Gastrocnemius medialis (tissue), 4 donors: Measurements from ENCODE around the gene HNRNPDL.

ENCODE experiments used
- POLR2A ChIP-seq, 2 donors: fragments of 450-650 bp; IDR thresholded peaks; one replicate each; pipeline ENCODE4 v1.6.1; 2017; ENCODE audit warnings: antibody characterized with exemption in 2 of 2, mild to moderate bottlenecking in 2 of 2, moderate library complexity in 2 of 2
- TF ChIP-seq, protein P1 (sequence below), 5 experiments: fragments of 450-650 bp in 3 of 5; fragments of 200-600 bp in 2 of 5; sonication (generic) in 2 of 5; IDR thresholded peaks in 4 of 5; conservative IDR thresholded peaks in 1 of 5; 1 replicate in 4 of 5; 2 replicates in 1 of 5; pipeline ENCODE4 v1.5.1; 2016 to 2019; ENCODE audit warnings: antibody characterized with exemption in 5 of 5, mild to moderate bottlenecking in 3 of 5, moderate library complexity in 3 of 5

DNA sequence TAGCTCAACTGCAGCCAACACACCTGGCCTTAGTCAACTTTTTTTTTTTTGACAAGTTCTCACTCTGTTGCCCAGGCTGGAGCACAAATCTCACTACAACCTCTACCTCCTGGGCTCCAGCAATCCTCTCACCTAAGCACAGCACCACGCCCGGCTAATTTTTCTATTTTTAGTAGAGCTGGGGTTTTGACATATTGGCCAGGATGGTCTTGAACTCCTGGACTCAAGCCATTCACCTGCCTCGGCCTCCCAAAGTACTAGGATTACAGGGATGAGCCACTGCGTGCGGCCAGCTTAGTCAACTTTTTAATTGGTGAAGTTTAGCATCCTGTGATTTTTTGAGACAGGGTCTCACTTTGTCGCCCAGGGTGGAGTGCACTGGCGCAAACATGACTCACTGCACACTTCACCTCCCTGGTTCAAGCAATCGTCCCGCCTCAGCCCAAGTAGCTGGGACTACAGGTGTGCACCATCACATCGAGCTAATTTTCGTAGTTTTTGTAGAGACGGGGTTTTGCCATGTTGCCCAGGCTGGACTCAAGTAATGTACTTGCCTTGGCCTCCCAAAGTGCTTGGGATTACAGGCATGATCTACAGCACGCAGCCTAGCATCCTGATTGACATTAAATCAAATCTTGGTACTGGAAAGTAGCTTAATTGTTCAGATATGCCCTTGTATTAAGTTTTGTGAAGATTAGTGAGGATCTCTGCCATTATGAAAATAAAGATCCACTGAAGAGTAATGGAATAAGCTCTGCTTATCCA, 8.3 kb downstream of the HNRNPDL start:
- TF ChIP-seq, protein P1, sequence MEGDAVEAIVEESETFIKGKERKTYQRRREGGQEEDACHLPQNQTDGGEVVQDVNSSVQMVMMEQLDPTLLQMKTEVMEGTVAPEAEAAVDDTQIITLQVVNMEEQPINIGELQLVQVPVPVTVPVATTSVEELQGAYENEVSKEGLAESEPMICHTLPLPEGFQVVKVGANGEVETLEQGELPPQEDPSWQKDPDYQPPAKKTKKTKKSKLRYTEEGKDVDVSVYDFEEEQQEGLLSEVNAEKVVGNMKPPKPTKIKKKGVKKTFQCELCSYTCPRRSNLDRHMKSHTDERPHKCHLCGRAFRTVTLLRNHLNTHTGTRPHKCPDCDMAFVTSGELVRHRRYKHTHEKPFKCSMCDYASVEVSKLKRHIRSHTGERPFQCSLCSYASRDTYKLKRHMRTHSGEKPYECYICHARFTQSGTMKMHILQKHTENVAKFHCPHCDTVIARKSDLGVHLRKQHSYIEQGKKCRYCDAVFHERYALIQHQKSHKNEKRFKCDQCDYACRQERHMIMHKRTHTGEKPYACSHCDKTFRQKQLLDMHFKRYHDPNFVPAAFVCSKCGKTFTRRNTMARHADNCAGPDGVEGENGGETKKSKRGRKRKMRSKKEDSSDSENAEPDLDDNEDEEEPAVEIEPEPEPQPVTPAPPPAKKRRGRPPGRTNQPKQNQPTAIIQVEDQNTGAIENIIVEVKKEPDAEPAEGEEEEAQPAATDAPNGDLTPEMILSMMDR (IDR thresholded peaks at IDR 0.05 in 4 of 5, conservative IDR thresholded peaks at IDR 0.05 in 1 of 5) = no peak
- no peak for TF ChIP-seq POLR2A (IDR thresholded peaks at IDR 0.05)
